ENCODE data around the gene FER.
"Not testable (repeated sequence)": the region's sequence is repeated elsewhere in the genome, so short reads cannot be mapped to it uniquely, and the experiment has no call there.

Gene FER

DNA sequence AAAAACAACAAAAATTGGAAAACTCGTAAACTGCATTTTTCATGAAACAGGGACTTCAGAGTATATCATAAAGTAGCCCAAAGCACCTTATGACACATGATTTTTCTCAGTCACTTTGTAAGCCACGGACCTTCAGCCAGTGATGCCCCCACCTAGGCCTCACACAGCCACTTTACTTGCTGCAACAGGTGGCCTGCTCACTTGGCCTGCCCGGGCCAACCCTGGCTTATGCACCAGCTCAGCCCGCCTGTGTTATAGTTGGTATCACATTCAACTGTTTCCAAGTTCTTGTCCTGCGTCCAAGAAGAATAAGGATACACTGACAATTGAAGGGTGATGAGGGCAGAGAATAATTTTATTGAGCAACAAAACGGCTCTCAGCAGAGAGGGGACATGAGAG lies 219.2 kb downstream of the FER start:
- DNase-seq (ENCODE audit: low spot score): no peak

DNA sequence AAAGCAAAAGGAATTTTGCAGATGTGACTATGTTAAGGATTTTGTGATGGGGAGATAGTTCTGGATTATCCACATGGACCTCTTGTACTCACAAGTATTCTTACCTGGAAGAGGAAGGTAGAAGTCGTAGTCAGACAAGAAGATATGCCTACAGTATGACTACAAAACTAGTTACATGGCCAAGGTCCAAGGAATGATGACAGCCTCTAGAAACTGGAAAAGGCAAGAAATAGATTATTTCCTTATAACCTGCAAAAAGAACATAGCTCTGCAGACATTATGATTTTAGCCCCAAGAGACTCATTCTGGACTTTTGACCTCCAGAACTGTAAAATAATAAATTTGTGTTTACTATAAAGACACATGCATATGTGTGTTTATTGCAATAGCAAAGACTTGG lies 226.9 kb downstream of the FER start:
- DNase-seq (ENCODE audit: low spot score): no peak

DNA sequence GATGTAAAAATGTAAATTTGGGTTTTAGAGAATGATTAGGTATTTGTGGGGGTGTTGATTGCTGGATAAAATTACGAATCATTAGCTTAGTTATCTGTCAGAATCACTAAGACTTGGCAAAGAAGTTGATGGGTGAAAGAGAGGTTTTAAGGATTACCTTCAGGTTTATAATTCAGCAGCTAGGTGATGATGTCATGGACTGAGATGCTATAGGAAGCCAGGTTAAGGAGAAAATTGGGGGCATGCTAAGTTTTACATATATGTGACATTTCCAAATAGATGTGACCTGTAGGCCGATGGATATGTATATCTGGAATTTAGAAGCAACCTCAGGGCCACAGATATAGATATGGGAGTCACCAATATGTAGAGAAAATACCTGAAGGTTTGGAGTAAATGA lies 228.0 kb downstream of the FER start:
- DNase-seq (ENCODE audit: low spot score): no peak

DNA sequence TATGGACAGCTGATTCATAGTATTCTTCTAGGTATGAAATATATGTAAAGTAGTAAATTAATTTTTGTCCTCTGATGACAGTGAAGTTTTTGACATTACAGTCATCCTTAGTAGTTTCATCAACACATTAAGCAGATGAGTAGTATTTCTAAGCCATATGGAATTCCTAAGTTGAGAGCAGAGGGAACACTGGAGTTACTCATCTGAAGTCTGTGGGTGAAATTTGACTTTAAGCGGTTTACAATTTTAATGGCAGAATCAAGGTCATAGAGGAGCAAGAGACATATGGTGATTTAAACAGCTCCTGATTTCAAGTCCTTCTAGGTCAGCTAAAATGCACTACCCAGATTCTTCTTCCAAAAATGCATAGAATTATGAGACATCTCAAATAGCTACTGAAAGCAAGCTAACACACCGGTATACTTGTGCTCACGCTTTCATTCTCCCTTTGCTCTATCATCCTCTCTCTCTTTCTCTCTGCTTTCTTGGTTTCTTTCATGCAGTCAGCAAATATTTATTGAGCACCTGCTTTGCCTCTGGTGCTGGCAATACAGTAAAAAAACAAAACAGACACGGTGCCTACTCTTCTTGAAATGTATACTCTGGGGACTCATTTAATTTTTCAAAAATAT lies 235.9 kb downstream of the FER start:
- DNase-seq (ENCODE audit: low spot score): no peak

DNA sequence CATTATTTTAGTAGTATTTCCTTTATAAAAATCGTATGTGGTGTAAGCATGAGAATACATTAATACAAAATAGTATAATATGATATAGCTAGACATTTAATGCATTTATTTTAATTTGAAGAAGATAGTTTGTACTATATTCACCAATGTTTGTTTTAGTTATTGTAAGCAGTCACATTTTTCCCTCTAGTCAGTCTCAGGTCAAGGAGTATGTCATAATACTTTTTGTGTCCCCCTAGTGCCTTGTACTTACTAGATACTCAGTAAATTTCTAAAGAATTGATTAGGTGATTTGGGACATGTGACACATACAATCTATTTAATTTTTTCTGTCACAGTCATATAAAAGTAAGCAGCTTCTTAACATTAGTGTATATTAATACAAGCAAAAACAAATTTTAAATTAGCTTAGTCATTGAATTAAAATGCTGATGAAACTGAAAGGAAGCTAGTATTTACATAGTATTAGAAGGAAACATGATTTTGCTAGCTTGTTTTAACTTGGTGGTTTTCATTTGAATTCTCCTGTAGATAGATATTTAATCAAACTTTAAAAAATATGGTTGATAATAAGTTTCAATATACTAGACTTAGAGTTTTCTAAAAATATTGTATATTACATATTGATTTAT lies 242.2 kb downstream of the FER start:
- no peak for DNase-seq (ENCODE audit: low spot score)

DNA sequence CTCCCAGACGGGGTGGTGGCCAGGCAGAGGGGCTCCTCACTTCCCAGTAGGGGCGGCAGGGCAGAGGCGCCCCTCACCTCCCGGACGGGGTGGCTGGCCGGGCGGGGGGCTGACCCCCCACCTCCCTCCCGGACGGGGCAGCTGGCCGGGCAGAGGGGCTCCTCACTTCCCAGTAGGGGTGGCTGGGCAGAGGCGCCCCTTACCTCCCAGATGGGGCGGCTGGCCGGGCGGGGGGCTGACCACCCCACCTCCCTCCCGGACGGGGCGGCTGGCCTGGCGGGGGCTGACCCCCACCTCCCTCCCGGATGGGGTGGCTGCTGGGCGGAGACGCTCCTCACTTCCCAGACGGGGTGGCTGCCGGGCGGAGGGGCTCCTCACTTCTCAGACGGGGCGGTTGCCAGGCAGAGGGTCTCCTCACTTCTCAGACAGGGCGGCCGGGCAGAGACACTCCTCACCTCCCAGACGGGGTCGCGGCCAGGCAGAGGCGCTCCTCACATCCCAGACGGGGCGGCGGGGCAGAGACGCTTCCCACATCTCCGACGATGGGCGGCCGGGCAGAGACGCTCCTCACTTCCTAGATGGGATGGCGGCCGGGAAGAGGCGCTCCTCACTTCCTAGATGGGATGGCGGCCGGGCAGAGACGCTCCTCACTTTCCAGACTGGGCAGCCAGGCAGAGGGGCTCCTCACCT lies 244.8 kb downstream of the FER start:
- DNase-seq (ENCODE audit: low spot score): not testable (repeated sequence)

DNA sequence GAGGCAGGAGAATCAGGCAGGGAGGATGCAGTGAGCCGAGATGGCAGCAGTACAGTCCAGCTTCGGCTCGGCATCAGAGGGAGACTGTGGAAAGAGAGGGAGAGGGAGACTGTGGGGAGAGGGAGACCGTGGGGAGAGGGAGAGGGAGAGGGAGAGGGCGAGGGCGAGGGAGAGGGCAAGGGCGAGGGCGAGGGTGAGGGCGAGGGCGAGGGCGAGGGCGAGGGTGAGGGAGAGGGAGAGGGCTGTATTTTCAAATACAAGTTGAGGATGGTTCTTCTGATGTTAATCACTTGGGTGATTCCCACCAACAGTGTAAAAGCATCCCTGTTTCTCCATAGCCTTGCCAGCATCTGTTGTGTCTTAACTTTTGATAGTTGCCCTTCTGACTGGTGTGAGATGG lies 245.7 kb downstream of the FER start:
- not testable (repeated sequence) for DNase-seq (ENCODE audit: low spot score)

DNA sequence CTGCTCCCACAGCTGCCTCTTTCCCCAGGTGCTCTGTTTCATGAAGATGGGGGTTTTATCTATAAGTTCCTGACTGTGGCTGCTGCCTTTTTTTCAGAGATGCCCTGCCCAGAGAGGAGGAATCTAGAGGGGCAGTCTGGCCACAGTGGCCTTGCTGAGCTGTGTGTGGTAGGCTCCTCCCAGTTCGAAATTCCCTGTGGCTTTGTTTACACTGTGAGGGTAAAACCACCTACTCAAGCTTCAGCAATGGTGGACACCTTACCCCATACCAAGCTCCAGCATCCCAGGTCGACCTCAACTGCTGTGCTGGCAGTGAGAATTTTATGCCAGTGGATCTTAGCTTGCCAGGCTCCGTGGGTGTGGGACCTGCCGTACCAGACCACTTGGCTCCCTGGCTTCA lies 250.0 kb downstream of the FER start:
- DNase-seq (ENCODE audit: low spot score): no peak

DNA sequence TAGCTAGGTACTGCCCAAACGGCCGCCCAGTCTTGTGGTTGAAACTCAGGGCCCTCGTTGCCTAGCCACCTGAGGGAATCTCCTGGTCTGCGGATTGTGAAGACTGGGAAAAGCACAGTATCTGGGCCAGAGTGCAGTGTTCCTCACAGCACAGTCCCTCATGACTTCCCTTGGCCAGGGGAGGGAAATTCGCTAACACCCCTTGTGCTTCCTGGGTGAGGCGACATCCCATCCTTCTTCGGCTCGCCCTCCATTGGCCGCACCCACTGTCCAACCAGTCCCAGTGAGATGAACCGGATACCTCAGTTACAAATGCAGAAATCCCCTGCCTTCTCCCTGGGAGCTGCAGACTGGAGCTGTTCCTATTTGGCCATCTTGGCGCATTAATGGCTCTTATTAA lies 250.5 kb downstream of the FER start:
- DNase-seq (ENCODE audit: low spot score): no peak

DNA sequence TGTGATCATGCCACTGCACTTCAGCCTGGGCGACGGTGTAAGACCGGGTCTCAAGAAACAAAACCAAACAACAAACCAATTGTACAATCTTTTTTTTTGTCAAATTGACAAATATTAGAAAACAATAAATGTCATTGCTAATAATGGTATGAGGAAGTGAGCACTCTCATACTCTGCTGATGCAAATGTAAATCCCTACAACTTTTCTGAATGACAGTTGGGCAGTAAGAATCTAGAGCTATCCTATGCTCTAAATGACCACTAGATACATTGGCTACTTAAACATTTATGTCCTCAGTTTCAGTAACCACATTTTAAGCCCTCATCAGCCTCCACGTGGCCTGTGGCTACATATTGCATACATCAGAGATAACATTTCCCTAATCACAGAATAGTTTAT lies 256.2 kb downstream of the FER start:
- no peak for DNase-seq (ENCODE audit: low spot score)

DNA sequence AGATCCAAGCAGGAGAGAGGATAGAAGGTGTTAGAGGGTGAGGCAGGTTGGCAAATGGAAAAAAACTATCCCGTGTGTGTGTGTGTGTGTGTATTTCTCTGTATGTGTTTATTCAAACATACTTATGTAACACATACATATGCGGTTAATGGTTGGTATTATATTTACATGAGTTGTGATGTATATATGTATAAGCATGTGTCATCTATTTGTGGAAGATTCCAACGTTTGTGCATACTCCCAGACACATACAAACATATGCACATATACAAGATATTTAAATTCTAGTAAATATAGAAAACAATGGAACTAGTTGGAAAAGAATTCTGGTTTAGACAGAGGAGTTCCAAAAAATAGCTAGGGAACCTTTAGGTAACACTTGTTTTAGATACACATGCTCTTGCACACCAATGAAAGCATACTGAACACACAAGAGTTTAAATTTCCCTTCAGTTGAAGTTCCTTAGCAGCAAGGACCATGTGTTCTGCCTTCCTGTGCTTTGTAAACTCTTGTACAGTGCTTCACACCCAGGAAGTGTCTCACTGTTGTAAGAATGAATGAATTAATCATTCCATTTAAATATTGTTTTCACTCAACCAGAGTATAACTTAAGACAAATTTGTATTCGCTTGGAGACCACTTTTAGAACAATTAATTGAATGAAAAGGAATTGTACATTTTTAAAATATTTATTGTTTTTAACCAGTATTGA lies 257.8 kb downstream of the FER start:
- no peak for DNase-seq (ENCODE audit: low spot score)

DNA sequence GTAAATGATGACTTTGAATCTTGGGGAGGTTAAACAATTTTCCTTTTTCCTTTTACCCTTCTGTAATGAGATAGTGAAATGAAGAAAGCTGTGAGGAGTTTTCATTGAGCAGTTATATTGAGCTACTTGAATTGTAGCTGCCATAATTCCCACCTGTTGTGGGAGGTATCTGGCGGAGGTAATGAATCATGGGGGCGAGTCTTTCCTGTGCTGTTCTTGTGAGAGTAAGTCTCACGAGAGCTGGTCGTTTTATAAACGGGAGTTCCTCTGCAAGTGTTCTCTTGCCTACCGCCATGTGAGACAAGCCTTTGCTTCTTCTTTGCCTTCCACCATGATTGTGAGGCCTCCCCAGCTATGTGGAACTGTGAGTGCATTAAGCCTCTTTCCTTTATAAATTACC lies 258.4 kb downstream of the FER start:
- DNase-seq (ENCODE audit: low spot score): no peak

DNA sequence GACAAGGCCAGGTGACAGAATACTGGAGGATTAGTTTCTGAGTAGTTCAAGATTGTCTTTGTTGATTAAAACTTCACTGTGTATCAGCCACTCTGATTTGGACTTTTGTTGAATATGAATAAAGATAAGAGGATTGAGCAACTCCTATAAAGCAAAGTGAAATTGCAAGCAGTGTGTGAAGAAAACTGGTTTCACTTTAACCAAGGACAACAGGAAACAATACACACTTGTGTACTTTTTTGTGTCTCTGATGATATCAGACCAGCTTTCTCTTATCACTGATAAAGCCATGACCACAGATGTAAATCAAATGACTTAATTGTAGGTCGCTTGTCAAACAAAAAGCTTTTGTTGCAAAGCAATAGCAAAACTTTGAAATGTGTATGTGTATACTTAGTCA lies 268.6 kb downstream of the FER start:
- DNase-seq (ENCODE audit: low spot score): no peak

DNA sequence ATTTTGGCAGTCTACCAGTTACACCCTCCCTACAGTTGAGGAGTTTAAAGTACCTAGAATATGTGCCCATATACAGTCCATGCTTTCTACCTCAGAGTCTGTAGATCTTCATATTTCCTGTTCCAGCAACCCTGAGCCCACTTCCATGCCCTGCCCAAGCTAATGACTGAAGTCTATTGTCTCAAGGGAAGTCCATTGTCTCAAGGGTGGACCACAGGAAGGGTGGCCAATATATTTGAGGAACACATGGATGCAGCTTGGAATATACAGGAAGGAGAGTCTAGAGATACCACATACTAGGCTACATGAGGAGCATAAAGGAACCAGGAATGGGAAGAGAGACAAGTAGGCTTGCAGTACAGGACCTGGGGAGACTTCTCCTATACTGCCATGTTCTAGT lies 274.4 kb downstream of the FER start:
- DNase-seq (ENCODE audit: low spot score): no peak

DNA sequence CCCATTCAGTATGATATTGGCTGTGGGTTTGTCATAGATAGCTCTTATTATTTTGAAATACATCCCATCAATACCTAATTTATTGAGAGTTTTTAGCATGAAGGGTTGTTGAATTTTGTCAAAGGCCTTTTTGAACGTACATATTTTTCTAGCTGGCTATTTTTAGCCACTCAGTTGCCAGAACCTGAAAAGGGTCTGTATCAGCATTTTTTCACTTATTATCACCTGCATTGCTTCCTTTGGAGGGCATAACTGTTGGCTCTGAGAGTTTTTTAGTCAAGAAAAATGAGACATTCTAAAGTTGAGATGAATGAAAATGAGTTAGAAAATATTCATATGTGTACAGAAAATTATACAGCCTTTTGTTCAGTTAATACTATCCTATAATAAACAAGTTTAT lies 278.0 kb downstream of the FER start:
- DNase-seq (ENCODE audit: low spot score): not testable (repeated sequence)

DNA sequence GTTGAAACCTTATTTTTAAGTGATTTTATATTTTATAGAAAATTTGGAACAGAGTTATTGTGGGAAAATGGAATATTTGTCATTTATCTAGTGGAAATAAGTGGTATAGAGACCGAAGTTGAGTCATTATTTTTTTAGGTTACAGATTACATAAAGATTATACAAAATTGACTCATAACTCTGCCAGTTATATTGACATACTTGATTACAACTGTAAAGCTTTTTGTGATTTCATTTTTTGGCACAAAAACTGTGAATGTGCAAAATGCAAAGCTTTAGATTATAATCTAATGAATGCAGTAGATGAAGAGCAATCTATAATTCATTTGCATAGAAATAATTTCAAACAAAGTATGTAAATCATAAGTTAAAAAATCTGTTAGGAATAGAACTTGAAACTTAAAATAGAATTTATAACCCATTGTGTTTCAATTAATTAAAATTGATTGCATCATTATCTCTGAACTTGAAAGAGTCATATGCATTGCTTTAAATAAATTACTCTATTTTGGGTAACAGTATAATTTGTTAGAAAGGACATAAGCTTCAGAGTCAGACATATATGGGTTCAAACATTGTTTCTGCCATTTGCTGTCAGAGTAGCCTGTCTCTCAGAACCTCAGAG lies 280.4 kb downstream of the FER start:
- no peak for DNase-seq (ENCODE audit: low spot score)

DNA sequence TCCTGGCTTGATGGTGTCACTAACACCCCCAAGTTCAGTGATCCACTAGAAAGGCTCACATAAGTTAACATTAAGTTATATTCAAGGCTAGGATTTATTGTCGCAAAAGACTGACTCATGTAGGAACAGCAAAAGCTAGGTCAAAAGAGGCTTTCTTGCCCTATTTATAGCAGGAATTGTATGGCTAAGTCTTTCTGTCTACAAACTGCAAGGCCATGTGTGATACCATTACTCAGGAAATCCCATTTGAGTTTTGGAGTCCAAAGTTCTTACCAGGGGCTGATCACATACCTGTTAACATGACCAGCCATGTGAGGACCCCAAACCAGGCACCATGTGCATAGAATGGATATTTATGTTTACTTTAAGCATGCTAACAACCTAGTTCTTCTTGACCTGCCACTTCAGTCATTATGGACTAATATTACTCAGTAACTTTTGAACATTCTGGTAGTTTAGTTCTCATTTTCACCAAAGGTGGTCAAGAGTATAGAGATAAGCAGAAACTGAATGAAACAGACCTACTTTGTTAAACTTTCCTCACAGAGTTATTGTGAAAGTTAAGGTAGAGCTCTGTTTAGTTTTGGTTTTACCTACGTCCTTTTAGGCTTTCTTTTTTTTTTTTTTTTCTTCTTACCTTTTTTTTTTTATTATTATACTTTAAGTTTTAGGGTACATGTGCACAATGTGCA lies 281.1 kb downstream of the FER start:
- DNase-seq (ENCODE audit: low spot score): no peak

DNA sequence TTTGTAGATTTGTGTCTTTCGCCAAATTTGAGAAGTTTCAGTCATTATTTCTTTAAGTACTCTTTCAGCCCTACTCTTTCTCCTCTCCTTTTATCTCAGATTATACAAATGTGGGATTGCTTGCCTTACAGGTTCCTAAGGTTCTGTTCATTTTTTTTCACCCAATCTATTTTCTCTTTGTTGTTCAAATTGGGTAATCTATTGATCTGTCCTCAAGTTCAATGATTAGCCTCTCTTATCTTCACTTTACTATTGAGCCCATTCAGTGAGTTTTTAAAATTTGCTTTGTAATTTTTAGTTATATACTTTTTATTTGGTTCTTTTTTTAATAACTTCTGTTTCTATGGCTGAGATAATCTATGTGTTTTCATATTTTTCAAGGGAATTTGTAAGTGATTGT lies 282.1 kb downstream of the FER start:
- no peak for DNase-seq (ENCODE audit: low spot score)

DNA sequence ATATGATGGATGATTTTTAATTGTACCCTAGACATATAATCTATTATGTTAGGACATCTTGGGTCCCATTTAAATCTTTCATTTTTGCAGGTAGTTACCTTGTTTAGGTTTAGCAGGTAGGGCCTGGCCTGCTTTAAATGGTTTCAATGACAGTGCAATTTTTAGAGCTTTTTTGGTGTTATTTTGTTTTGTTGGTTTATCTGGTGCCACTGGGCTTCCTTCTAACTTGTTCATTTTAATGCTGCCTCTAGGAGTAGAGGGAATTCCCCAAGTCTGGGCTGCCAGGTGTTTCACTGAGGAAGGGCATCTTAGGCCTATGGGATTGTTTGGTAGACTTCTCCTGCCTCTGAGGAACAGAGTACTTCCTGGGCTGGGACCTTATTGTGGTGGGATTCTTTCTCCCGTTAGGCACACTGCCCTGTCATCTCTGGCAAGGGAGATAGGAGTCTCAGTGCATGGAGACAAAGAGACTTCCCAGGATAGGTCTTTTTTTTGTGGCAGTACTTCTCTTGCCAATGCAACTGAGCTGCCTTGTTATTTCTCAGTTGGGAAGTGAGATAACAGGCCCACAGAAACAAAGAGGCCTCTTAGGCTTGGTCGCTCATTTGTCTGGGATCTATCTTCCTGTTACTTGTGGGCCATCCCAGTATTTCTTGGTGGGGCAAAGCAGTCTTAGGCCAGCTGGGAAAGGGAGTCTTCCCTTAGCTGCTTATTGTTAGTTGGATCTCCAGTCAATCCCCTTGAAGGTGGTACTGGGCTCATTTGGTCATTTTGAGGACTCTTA lies 282.9 kb downstream of the FER start:
- DNase-seq (ENCODE audit: low spot score): no peak

DNA sequence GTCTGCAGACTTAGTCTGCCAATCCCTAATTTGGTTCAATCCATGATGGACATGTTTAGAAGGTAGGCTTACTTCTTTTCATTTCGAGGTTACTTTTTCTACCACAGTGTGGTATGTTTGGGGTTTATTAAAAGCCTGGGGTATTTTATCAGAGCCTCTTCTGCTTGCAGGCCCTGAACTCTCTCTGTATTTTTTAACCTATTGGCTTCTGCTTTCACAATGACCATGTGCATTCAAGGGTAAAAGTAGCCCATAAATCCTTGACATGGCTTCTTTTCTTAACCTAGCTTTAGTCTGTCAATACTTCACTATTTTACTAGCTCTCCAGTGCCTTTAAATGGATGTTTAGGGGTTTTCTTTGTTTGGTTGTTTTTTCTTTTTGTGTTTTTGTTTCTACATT lies 286.6 kb downstream of the FER start:
- no peak for DNase-seq (ENCODE audit: low spot score)

DNA sequence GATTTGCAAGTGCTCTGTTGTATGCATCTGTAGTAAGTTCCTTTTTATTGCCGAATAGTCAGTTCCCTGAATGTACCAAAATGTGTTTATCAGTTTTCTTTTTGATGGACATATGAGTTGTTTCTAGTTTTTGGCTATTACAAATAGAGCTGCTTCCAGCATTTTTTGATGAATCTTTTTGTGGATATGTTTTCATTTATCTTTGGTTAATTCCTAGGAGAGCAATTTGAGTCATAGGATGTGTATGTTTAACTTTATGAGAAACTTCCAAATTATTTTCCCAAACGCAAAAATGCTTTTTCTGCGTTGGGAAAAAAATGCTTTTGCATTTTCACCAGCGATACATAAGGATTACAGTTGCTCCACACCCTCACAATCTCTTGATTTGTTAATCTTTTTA lies 287.7 kb downstream of the FER start:
- no peak for DNase-seq (ENCODE audit: low spot score)
